AG04450 (cell line): ENCODE measurements around the gene AP3S1. TPM values are rescaled to one million over a fixed set of nuclear protein-coding genes. Genes with fewer than 3 reads are reported as not detected.
"Not testable (repeated sequence)": the region's sequence is repeated elsewhere in the genome, so short reads cannot be mapped to it uniquely, and the experiment has no call there.

Experiments
- CTCF ChIA-PET: fragments of 300-600, 350-600 bp; formaldehyde crosslinking; extraction: SDS; loops from one replicate; lab custom pipeline; 2022; ENCODE audit warnings: antibody characterized with exemption, inconsistent platforms; lab: Charles Lee
- POLR2A ChIA-PET: fragments of 350-600 bp; formaldehyde crosslinking; extraction: SDS; loops from one replicate; lab custom pipeline; 2021; ENCODE audit warnings: antibody characterized with exemption, inconsistent platforms; lab: Yijun Ruan, JAX
- DNase-seq: peaks from one replicate; pipeline ENCODE4 v3.0.0-alpha.2; 2011; ENCODE audit warnings: low read depth, low spot score
- H3K27ac ChIP-seq: one replicate; pipeline ENCODE4 v1.5.1; 2012; ENCODE audit warnings: low read depth, low read length, control low read depth
- H3K27me3 ChIP-seq: one replicate; pipeline ENCODE4 v1.6.0; 2012; ENCODE audit warnings: low read length; ENCODE audit not compliant: control insufficient read depth, insufficient read depth
- H3K4me3 ChIP-seq: 2 replicates; pipeline ENCODE4 v1.5.1; 2011; ENCODE audit warnings: mild to moderate bottlenecking, low read depth, low read length, control low read depth
- H3K9me3 ChIP-seq: 2 replicates; pipeline ENCODE4 v1.5.1; 2012; ENCODE audit warnings: low read length; ENCODE audit not compliant: control insufficient read depth, insufficient read depth
- CTCF ChIP-seq: IDR thresholded peaks from 2 replicates; pipeline ENCODE4 v1.5.1; 2011; ENCODE audit warnings: low read depth, low read length, control low read depth, inconsistent platforms
- polyA plus RNA-seq: library from polyadenylated mRNA; depleted of rRNA; stranded (reverse); fragments of >200 nt; gene quantifications from 2 replicates; pipeline ENCODE4 v1.2.3, GENCODE V29; 2011

AP3S1 gene
- polyA plus RNA-seq, 1 experiment: 171 TPM

- Histone ChIP-seq H3K4me3 (no peak overlapping the region), H3K9me3 (no peaks in the 10 kb centered on the region; the same call in 1 of the 2 replicates), H3K27me3 (peaks cover 43% of the 10 kb centered on the region), H3K27ac (no peak overlapping the region)
- no peak for TF ChIP-seq CTCF
- DNase-seq: no peak
- CTCF ChIA-PET: interaction anchor here (1.3 kb wide), 1 partner anchor 184 kb away, joined by 4 read pairs; no protein-coding TSS in a partner anchor
- POLR2A ChIA-PET: no interaction called here
Observed at GRCh38 chr5:115818821-115819220, 22.9 kb upstream of the AP3S1 start.

- TF ChIP-seq CTCF: no peak
- ChIA-PET POLR2A (no interaction called here), CTCF (interaction anchor here (0.6 kb wide), 1 partner anchor 159 kb away, joined by 3 read pairs; no protein-coding TSS in a partner anchor)
- no peak for DNase-seq
- Histone ChIP-seq H3K27ac (no peak overlapping the region), H3K4me3 (no peak overlapping the region), H3K9me3 (peaks cover under 1% of the 10 kb centered on the region), H3K27me3 (peaks cover 22% of the 10 kb centered on the region)
Observed at GRCh38 chr5:115820846-115821245, 20.9 kb upstream of the AP3S1 start.

GRCh38 chr5:115824983-115825382, 16.8 kb upstream of the AP3S1 start:
- POLR2A ChIA-PET, CTCF ChIA-PET, H3K27me3 ChIP-seq, H3K27ac ChIP-seq, H3K9me3 ChIP-seq, DNase-seq, H3K4me3 ChIP-seq: not testable (repeated sequence)

GRCh38 chr5:115825948-115826347, 15.8 kb upstream of the AP3S1 start:
- TF ChIP-seq CTCF: no peak
- POLR2A ChIA-PET: no interaction called here
- Histone ChIP-seq H3K27me3 (no peaks in the 10 kb centered on the region), H3K4me3 (no peak overlapping the region), H3K27ac (no peak overlapping the region), H3K9me3 (peaks cover 4% of the 10 kb centered on the region; the same call in 1 of the 2 replicates)
- DNase-seq: no peak
- CTCF ChIA-PET: interaction anchor here (1.0 to 1.1 kb wide), 2 partner anchors 191 to 206 kb away, joined by 4 to 5 read pairs; no protein-coding TSS in a partner anchor

GRCh38 chr5:115829913-115830312, 11.8 kb upstream of the AP3S1 start:
- Histone ChIP-seq H3K4me3 (no peak overlapping the region), H3K27me3 (no peaks in the 10 kb centered on the region), H3K27ac (no peak overlapping the region), H3K9me3 (peaks cover 4% of the 10 kb centered on the region; the same call in 1 of the 2 replicates)
- ChIA-PET CTCF (interaction anchor here (0.6 to 0.9 kb wide), 7 partner anchors 10 to 1269 kb away, joined by 4 to 16 read pairs (median 6); no protein-coding TSS in a partner anchor), POLR2A (no interaction called here)
- TF ChIP-seq CTCF: no peak
- no peak for DNase-seq
